ENCODE data around the gene SF3A2. TPM values are rescaled to one million over a fixed set of nuclear protein-coding genes. Genes with fewer than 3 reads are reported as not detected.

Gene SF3A2
- polyA plus RNA-seq, 1 donor, result 66.1 TPM

- no peak for DNase-seq
Observed at GRCh38 chr19:2252055-2252796, 15.6 kb downstream of the SF3A2 start.

GRCh38 chr19:2252797-2253105 is 16.1 kb downstream of the SF3A2 start:
- no peak for DNase-seq

DNA sequence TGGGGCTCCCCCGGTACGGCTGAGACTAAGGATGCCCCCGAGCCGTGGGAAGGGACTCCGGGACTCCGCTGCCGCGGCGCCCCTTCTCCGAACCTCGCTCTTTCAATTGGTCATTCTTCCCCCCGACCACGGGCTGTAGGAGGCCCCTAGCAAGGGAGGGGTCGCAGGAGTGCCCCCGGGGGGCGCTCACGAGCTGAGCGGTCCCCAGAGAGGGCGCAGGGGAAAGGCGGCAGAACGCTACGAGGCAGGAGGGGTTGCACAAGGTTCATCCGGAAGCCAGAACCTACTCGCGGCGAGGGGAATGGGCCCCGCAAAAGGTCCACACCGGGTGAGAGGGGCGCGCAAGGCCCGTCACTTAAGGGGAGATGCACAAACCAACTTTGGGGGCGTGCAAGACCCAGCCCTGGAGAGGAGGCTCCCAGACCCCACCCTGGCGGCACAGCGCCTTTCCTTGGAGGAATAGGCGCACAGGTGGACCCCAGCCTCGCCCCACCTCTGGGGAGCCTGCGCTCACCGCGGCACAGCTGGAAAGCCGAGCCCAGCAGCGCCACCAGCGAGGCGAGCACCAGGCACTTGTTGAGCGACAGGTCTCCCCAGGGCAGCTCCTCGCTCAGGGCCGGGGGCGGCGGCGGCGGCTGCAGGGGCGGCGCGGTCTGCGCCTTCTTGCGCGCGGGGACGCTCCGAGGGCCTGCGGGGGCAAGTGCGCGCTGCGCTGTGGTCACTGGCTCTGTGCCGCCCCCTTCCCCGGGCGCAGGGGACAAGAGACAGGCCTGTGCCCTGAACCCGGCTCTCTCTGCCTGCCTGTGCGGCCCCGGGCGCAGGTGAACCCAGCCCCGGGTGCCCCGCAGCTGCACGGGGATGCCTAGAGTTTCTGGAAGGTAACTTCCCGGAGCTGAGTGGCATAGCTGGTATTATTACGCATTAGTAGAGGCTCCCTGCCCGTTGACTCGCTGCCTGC is 16.8 kb downstream of the SF3A2 start:
- DNase-seq, result no peak

GRCh38 chr19:2254064-2254872 is 17.6 kb downstream of the SF3A2 start:
- DNase-seq, result no peak

- DNase-seq, result no peak
Observed at GRCh38 chr19:2255112-2255845, 18.7 kb downstream of the SF3A2 start.

GRCh38 chr19:2255982-2256685 is 19.5 kb downstream of the SF3A2 start, which contains the start of gene JSRP1:
Gene JSRP1, minus strand, starts transcription at chr19:2256417. Its CDS starts 1,103 bp downstream, at chr19:2255314.
- no peak for DNase-seq

DNA sequence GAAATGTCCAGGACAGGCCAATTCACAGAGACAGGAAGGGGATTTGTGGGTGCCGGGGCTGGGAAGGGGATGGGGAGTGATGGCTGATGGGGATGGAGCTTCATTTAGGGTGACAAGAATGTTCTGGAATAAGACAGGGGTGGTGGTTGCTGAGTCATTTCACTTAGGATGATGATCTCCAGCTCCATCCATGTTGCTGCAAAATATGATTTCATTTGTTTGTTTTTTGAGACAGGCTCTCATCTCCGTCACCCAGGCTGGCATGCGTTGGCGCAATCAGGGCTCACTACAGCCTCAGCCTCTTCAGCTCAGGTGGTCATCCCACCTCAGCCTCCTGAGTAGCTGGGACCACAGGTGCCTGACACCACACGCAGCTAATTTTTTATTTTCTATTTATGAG is 22.7 kb downstream of the SF3A2 start:
- DNase-seq, result no peak

- DNase-seq, result no peak
Observed at GRCh38 chr19:2260341-2260805, 23.7 kb downstream of the SF3A2 start.

- no peak for DNase-seq
Observed at GRCh38 chr19:2261438-2262172, 25.0 kb downstream of the SF3A2 start.

DNA sequence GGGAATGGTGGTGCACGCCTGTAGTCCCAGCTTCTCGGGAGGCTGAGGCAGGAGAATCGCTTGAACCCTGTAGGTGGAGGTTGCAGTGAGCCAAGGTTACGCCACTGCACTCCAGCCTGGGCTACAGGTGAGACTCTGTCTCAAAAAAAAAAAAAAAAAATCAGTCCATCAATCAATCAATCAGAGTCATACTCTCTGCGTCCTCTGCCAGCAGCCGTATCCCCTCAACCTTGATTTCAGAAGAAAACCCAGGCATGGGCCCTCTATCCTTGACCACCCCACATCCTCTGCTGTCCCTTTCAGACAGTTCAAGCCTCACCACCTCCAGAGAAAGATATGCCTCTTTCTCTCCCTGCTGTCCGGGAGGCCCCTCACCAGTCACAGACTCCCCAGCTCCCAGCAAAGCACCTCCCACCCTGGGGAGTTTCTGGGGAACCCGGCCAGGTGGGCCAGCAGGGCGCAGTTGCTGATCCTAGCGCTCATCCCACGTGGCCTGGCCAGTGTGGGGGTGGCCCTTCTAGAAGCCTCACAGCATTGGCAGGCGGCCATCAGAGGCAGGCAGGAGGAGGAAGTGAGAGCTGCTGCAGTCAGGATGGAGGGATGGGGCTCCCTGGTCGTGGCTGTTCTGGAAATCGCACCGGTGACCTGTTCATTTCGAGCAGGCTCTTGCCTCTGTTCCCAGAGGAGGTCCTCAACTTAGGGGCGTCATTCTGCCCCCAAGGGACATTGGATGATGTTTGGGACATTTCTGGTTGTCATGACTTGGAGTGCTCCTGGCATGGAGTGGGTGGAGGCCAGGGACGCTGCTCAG is 29.8 kb downstream of the SF3A2 start:
- no peak for DNase-seq

DNA sequence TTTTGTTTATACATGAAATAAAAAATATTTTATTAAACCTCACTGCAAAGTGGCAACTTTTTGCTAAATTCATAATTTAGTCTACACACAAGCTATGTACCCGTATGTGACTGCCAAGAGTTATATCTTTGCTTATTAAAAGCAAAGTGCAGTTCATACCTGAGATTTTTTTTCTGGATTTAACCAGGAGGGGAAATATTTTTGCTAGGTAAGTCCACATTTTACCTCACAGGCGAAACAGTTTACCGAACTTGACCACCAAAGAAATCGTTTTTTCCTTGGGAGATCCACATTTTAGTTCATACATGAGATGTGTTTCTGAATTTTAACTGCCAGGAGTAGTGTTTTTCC is 31.8 kb downstream of the SF3A2 start:
- no peak for DNase-seq

DNA sequence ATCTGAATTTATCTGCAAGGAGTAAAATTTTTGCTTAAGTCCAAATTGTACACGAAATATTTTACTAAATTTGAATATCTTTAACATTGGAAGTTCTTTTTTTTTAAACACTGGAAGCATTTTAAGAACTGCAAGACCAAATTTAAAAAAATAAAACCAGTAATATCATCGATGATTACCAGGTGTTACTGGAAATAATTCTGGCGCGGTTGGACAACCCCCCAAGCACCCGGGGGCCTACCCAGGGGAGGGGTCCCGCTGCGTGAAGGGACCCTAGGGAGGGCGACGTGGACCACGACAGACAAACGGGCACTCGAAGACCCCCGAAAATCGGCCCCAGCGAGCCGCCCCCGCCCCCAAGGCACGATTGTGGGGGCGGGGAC is 32.2 kb downstream of the SF3A2 start:
- DNase-seq, result no peak

- DNase-seq, result peak; percentile 96
Observed at GRCh38 chr19:2269244-2270156, 32.9 kb downstream of the SF3A2 start.

- no peak for DNase-seq
Observed at GRCh38 chr19:2270157-2270422, 33.5 kb downstream of the SF3A2 start.

GRCh38 chr19:2270423-2271233 is 34.0 kb downstream of the SF3A2 start:
- no peak for DNase-seq

- DNase-seq, result no peak
Observed at GRCh38 chr19:2271234-2272103, 34.8 kb downstream of the SF3A2 start.
